Activated T-cell treated with anti-CD3 and anti-CD28 coated beads, Interleukin-2, amount 50 U/mL, for 4 hours (primary cell): ENCODE measurements around the gene RPL19. TPM values are rescaled to one million over a fixed set of nuclear protein-coding genes. Genes with fewer than 3 reads are reported as not detected.
"Not testable (repeated sequence)": the region's sequence is repeated elsewhere in the genome, so short reads cannot be mapped to it uniquely, and the experiment has no call there.

Experiments
- ATAC-seq, 2 donors: fragments of 200-7000 bp; cut with Tn5 transposase; one replicate each; pipeline ENCODE4 v1.10.0; 2021
- DNase-seq: peaks from one replicate; pipeline ENCODE4 v3.0.0-alpha.2; 2020
- H3K27me3 Mint-ChIP-seq: one replicate; pipeline ENCODE4 v1.8.0; 2021; ENCODE audit warnings: low read depth, mixed read lengths
- H3K36me3 Mint-ChIP-seq: one replicate; pipeline ENCODE4 v1.8.0; 2022; ENCODE audit warnings: mixed read lengths; ENCODE audit not compliant: insufficient read depth
- H3K4me1 Mint-ChIP-seq: one replicate; pipeline ENCODE4 v1.8.0; 2021; ENCODE audit warnings: low read depth, mixed read lengths
- H3K4me3 Mint-ChIP-seq: one replicate; pipeline ENCODE4 v1.8.0; 2021; ENCODE audit warnings: mild to moderate bottlenecking, moderate library complexity, mixed read lengths
- H3K9me3 Mint-ChIP-seq: one replicate; pipeline ENCODE4 v1.8.0; 2021; ENCODE audit warnings: mixed read lengths
- total RNA-seq, 3 donors: library from RNA; stranded (reverse); gene quantifications; one replicate each; pipeline ENCODE4 v1.2.1, GENCODE V29; 2021

Gene RPL19
- total RNA-seq, 3 donors from 2014 or later, result 2,810 to 3,060 (median 2,906) TPM

DNA sequence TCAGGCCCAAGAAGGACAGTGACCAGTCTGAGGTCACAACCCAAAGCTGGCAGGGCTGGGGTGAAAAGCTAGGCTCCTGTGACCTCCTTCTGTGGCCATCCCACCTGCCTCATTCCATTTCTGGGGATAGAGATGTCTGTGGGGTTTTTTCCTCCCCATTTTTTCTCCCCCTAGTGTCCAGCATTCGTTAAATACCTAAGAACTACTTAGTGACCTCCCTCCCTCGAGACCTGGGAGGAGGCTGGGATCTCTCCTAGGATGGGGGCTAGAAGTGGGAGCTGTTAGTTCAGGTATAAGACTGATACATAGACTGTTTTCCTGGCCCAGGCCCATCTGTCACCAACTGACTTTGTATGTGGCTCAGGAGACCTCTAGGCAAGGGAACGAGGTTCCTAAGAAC, 46.2 kb downstream of the RPL19 start:
- Mint-ChIP-seq H3K27me3 (no peaks in the 10 kb centered on the region), H3K36me3 (no peaks in the 10 kb centered on the region), H3K4me1 (peaks cover 7% of the 10 kb centered on the region), H3K9me3 (no peaks in the 10 kb centered on the region), H3K4me3 (no peak overlapping the region)
- ATAC-seq (no peak), DNase-seq (no peak)

DNA sequence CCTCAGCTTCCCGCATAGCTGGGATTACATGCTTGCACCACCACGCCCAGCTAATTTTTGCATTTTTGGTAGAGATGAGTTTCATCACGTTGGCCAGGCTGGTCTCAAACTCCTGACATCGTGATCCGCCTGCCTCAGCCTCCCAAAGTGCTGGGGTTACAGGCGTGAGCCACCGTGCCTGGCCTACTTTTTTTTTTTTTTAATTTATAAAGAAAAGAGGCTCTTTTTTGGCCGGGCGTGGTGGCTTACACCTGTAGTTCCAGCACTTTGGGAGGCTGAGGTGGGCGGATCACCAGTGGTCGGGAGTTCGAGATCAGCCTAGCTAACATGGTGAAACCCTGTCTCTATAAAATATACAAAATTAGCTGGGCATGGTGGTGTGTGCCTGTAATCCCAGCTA, 50.0 kb downstream of the RPL19 start:
- not testable (repeated sequence) for H3K4me1 Mint-ChIP-seq, H3K4me3 Mint-ChIP-seq

DNA sequence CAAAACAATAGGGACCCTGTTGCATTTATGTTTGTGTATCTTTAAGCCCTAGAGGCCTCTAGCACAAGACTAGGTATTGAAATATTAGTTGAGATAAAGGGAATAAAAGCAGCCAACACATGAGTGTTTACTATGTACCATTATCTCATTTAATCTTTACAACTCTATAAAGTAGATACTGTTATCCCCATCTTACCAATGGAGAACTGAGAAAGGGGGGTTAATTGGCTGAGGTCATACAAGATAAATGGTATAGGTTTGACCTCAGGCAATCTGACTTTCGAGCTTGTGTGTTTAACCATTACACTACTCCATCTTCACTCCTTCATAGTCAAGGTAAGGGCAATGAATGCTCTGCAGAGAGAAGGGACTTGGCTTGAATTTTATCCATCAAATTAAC, 51.9 kb downstream of the RPL19 start:
- DNase-seq (no peak), ATAC-seq (no peak)
- H3K27me3 Mint-ChIP-seq, result no peaks in the 10 kb centered on the region
- H3K36me3 Mint-ChIP-seq, result peaks cover 1% of the 10 kb centered on the region
- H3K4me1 Mint-ChIP-seq, result no peaks in the 10 kb centered on the region
- no peaks in the 10 kb centered on the region for H3K9me3 Mint-ChIP-seq
- H3K4me3 Mint-ChIP-seq, result no peak overlapping the region

More for the DNA sequence above, 50.0 kb downstream of the RPL19 start:
- DNase-seq, H3K36me3 Mint-ChIP-seq, ATAC-seq, H3K27me3 Mint-ChIP-seq, H3K9me3 Mint-ChIP-seq: not testable (repeated sequence)

DNA sequence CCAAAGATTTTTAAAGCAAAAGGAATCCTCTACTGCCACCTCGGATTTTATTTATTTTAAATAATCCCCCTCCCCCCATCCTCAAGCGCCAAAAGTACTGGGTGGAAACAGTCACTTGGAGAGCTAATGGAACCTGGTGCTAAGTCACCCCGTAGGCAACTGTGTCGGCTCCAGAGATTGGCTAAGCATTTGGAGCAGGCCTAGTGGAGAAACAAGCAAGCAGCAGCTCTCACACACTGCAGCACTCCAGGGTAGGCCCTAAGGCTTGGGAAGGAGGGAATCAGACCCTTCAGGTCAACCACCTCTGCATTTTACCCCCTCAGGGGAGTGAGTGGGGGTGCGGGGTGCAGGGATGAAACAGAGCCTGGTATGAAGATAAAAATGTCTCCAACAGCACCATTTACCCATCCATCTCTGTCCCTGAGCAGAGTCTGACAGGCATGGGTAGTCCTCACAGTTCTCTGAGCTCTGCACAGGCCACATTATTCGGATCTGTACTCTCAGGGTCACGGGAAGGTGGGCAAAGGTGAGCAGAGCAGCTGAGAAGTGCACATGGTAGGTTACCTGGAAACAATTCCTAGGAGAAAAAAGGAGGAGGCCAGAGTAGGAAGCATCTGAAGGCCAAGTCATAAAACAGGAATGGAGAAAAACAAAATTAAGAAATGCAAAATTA, 52.8 kb downstream of the RPL19 start:
- H3K27me3 Mint-ChIP-seq, result no peaks in the 10 kb centered on the region
- H3K4me3 Mint-ChIP-seq, result no peak overlapping the region
- no peak for ATAC-seq
- no peaks in the 10 kb centered on the region for H3K4me1 Mint-ChIP-seq
- no peaks in the 10 kb centered on the region for H3K9me3 Mint-ChIP-seq
- H3K36me3 Mint-ChIP-seq, result peaks cover 9% of the 10 kb centered on the region
- no peak for DNase-seq

Other genes with a start within 250 kb of the RPL19 start
- gene FBXO47, start 232.9 kb upstream of the RPL19 start, total RNA-seq, result under 1 TPM in 1 of 3 donors, not detected in 2; 0.08 TPM
- gene PLXDC1, start 48.6 kb upstream of the RPL19 start, total RNA-seq, result under 1 TPM; 0.33 to 0.87 (median 0.68) TPM
- gene ARL5C, start 34.1 kb upstream of the RPL19 start, total RNA-seq, result not detected
- 1 to 10 TPM; 8.3 to 9.0 (median 8.8) TPM for gene CACNB1, start 2.6 kb upstream of the RPL19 start, total RNA-seq
- not detected for gene STAC2, start 25.7 kb downstream of the RPL19 start, total RNA-seq
- gene FBXL20, start 201.3 kb downstream of the RPL19 start, total RNA-seq, result 10 to 100 TPM; 19.4 to 21.6 (median 20.9) TPM